Caco-2 (cell line): ENCODE results near the gene QARS1. TPM values are rescaled to one million over a fixed set of nuclear protein-coding genes. Genes with fewer than 3 reads are reported as not detected.

Experiments
- BruUV-seq: library from RNA; stranded (reverse); fragments of 400-500 nt; replicated peaks from 2 replicates; lab custom pipeline; 2021; lab: Mats Ljungman, UMichigan
- CTCF ChIA-PET: fragments of 300-600 bp; sonication (Branson Sonifier 250); formaldehyde crosslinking; loops from one replicate; lab custom pipeline; 2022; ENCODE audit warnings: antibody characterized with exemption; lab: Charles Lee
- POLR2A ChIA-PET: fragments of 300-600 bp; sonication (Branson Sonifier 250); formaldehyde crosslinking; loops from one replicate; lab custom pipeline; 2022; ENCODE audit warnings: antibody characterized with exemption; lab: Charles Lee
- DNase-seq, 2 experiments: peaks; one replicate each; pipeline versions ENCODE4 v3.0.0 to v3.0.0-alpha.2; 2020 to 2022
- H3K27me3 ChIP-seq: replicated peaks from 2 replicates; pipeline ENCODE4 v1.6.0; 2011; ENCODE audit warnings: low read length; ENCODE audit not compliant: control insufficient read depth, insufficient read depth
- H3K36me3 ChIP-seq: 2 replicates; pipeline ENCODE4 v1.5.1; 2011; ENCODE audit warnings: low read length; ENCODE audit not compliant: control insufficient read depth, insufficient read depth
- H3K4me1 ChIP-seq: fragments of 250-450 bp; sonication (Bioruptor Pico); 2 replicates; pipeline ENCODE4 v1.5.1; 2020; ENCODE audit warnings: mild to moderate bottlenecking
- H3K4me3 ChIP-seq: 2 replicates; pipeline ENCODE4 v1.5.1; 2011; ENCODE audit warnings: low read depth, mild to moderate bottlenecking, control low read depth, low read length
- H3K9me3 ChIP-seq: fragments of 250-450 bp; sonication (Bioruptor Pico); 2 replicates; pipeline ENCODE4 v1.5.1; 2020; ENCODE audit warnings: mild to moderate bottlenecking, moderate library complexity
- H3K27ac Mint-ChIP-seq: one replicate; pipeline ENCODE4 v1.8.0; 2022; ENCODE audit warnings: mixed read lengths; ENCODE audit not compliant: unreplicated experiment
- H3K27me3 Mint-ChIP-seq: one replicate; pipeline ENCODE4 v1.8.0; 2022; ENCODE audit warnings: mixed read lengths; ENCODE audit not compliant: insufficient read depth, unreplicated experiment
- H3K36me3 Mint-ChIP-seq: one replicate; pipeline ENCODE4 v1.8.0; 2022; ENCODE audit warnings: mild to moderate bottlenecking, mixed read lengths; ENCODE audit not compliant: insufficient read depth, unreplicated experiment
- H3K4me1 Mint-ChIP-seq: one replicate; pipeline ENCODE4 v1.8.0; 2022; ENCODE audit warnings: low read depth, mixed read lengths; ENCODE audit not compliant: unreplicated experiment
- H3K4me3 Mint-ChIP-seq: one replicate; pipeline ENCODE4 v1.8.0; 2022; ENCODE audit warnings: mild to moderate bottlenecking, moderate library complexity, mixed read lengths; ENCODE audit not compliant: unreplicated experiment
- H3K9me3 Mint-ChIP-seq: one replicate; pipeline ENCODE4 v1.8.0; 2022; ENCODE audit warnings: mixed read lengths; ENCODE audit not compliant: unreplicated experiment
- intact Hi-C: fragments of 100-400 bp; cut with micrococcal nuclease; formaldehyde crosslinking; loops from one replicate; pipeline ENCODE4 v1.10.0; 2022; ENCODE audit not compliant: unreplicated experiment
- total RNA-seq: library from RNA; stranded (reverse); gene quantifications from 2 replicates; pipeline ENCODE4 v1.2.3, GENCODE V29; 2022
- TF ChIP-seq, protein P1 (sequence below), 2 experiments: fragments of 200-600 bp in 1 of 2; IDR thresholded peaks; 1 replicate in 1 of 2; 2 replicates in 1 of 2; pipeline versions ENCODE4 v1.5.1 to v1.8.0; 2011 to 2022; ENCODE audit warnings: antibody characterized with exemption in 1 of 2, control low read depth in 1 of 2, inconsistent platforms in 1 of 2, low read depth in 1 of 2, low read length in 1 of 2, mild to moderate bottlenecking in 1 of 2, moderate library complexity in 1 of 2; ENCODE audit not compliant: insufficient read depth in 1 of 2, severe bottlenecking in 1 of 2, unreplicated experiment in 1 of 2

The QARS1 gene
- total RNA-seq, 1 experiment from 2014 or later: 361 TPM

DNA sequence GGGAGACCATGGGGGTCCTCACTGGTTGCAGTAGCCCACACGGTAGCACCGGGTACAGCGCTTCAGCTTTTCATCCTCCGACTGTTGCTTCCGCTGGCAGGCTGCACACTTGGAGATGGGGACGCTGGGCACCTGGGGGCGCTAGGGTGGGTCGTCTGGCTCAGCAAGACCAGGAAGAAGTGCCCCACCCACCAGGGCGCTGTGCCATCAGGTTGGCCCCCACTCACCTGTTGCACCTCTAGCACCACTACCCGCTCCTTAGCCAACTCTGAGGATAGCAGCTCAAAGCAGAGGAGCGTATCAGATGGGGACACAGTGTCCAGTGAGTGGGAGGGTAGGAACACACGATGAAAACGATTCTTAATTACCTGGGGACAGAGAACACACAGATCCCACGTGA, 7.7 kb upstream of the QARS1 start:
- H3K9me3 Mint-ChIP-seq: no peaks in the 10 kb centered on the region
- intact Hi-C loops: no loop called here
- ChIA-PET CTCF (no interaction called here), POLR2A (no interaction called here)
- H3K27me3 ChIP-seq: no peaks in the 10 kb centered on the region
- DNase-seq: no peak
- no peaks in the 10 kb centered on the region for H3K4me1 Mint-ChIP-seq
- TF ChIP-seq, protein P1, sequence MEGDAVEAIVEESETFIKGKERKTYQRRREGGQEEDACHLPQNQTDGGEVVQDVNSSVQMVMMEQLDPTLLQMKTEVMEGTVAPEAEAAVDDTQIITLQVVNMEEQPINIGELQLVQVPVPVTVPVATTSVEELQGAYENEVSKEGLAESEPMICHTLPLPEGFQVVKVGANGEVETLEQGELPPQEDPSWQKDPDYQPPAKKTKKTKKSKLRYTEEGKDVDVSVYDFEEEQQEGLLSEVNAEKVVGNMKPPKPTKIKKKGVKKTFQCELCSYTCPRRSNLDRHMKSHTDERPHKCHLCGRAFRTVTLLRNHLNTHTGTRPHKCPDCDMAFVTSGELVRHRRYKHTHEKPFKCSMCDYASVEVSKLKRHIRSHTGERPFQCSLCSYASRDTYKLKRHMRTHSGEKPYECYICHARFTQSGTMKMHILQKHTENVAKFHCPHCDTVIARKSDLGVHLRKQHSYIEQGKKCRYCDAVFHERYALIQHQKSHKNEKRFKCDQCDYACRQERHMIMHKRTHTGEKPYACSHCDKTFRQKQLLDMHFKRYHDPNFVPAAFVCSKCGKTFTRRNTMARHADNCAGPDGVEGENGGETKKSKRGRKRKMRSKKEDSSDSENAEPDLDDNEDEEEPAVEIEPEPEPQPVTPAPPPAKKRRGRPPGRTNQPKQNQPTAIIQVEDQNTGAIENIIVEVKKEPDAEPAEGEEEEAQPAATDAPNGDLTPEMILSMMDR (IDR thresholded peaks at IDR 0.05; ENCODE audit: insufficient read depth in 1 of 2, low read depth in 1 of 2, low read length in 1 of 2, severe bottlenecking in 1 of 2, unreplicated experiment in 1 of 2): no peak
- H3K4me1 ChIP-seq: no peaks in the 10 kb centered on the region
- BruUV-seq: no TSS peak
- H3K27ac Mint-ChIP-seq: no peak overlapping the region
- H3K36me3 ChIP-seq: peaks cover 8% of the 10 kb centered on the region
- H3K9me3 ChIP-seq: no peaks in the 10 kb centered on the region
- no peak overlapping the region for H3K4me3 Mint-ChIP-seq
- H3K36me3 Mint-ChIP-seq: peaks cover 33% of the 10 kb centered on the region
- H3K4me3 ChIP-seq: no peak overlapping the region
- no peaks in the 10 kb centered on the region for H3K27me3 Mint-ChIP-seq

DNA sequence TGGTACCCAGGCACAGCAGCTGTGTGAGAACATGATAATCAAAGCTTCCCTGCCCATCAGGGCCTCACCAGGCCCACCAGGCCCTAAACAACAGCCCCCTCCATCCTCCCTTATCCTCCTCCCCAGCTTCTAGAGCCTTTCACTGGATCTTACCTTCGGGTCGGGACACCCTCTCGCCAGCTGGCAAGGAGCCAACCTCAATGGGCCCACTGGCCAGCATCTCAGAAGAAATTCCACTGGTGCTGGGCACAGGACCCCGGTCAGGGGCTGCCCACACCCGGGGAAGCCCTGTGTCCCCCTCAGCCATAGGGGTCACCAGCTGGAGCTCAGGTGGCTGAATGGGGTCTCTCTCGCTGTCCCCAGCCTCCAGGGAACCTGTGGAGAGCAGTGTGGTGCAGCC, 6.8 kb upstream of the QARS1 start:
- POLR2A ChIA-PET: no interaction called here
- CTCF ChIA-PET: no interaction called here
- no TSS peak for BruUV-seq
- Mint-ChIP-seq H3K4me3 (no peak overlapping the region), H3K27ac (no peak overlapping the region), H3K9me3 (no peaks in the 10 kb centered on the region), H3K4me1 (no peaks in the 10 kb centered on the region), H3K27me3 (no peaks in the 10 kb centered on the region), H3K36me3 (peaks cover 28% of the 10 kb centered on the region)
- intact Hi-C loops: no loop called here
- Histone ChIP-seq H3K9me3 (no peaks in the 10 kb centered on the region), H3K4me3 (no peak overlapping the region), H3K36me3 (peaks cover 6% of the 10 kb centered on the region), H3K27me3 (no peaks in the 10 kb centered on the region), H3K4me1 (no peaks in the 10 kb centered on the region)
- no peak for DNase-seq
- TF ChIP-seq, protein P1 (IDR thresholded peaks at IDR 0.05; ENCODE audit: insufficient read depth in 1 of 2, low read depth in 1 of 2, low read length in 1 of 2, severe bottlenecking in 1 of 2, unreplicated experiment in 1 of 2): no peak

- no peak overlapping the region for H3K27ac Mint-ChIP-seq
- H3K4me1 Mint-ChIP-seq: peaks cover 3% of the 10 kb centered on the region
- TF ChIP-seq, protein P1 (IDR thresholded peaks at IDR 0.05; ENCODE audit: insufficient read depth in 1 of 2, low read depth in 1 of 2, low read length in 1 of 2, severe bottlenecking in 1 of 2, unreplicated experiment in 1 of 2): no peak
- Histone ChIP-seq H3K27me3 (no peaks in the 10 kb centered on the region), H3K4me1 (no peaks in the 10 kb centered on the region), H3K36me3 (peaks cover 4% of the 10 kb centered on the region), H3K4me3 (no peak overlapping the region), H3K9me3 (no peaks in the 10 kb centered on the region)
- DNase-seq: no peak
- H3K9me3 Mint-ChIP-seq: no peaks in the 10 kb centered on the region
- peaks cover 27% of the 10 kb centered on the region for H3K36me3 Mint-ChIP-seq
- POLR2A ChIA-PET: no interaction called here
- CTCF ChIA-PET: no interaction called here
- no TSS peak for BruUV-seq
- intact Hi-C loops: no loop called here
- no peak overlapping the region for H3K4me3 Mint-ChIP-seq
- H3K27me3 Mint-ChIP-seq: no peaks in the 10 kb centered on the region
Observed at GRCh38 chr3:49110780-49111179, 6.2 kb upstream of the QARS1 start.
